Naive B cell (primary cell): ENCODE measurements around the gene PDCL3. TPM values are rescaled to one million over a fixed set of nuclear protein-coding genes. Genes with fewer than 3 reads are reported as not detected.

ENCODE experiments used
- ATAC-seq, 2 donors: fragments of 150-1000 bp; cut with Tn5 transposase; 2 replicates each; pipeline ENCODE4 v1.10.0; 2021; ENCODE audit warnings: low read depth in 2 of 2, mild to moderate bottlenecking in 2 of 2, moderate library complexity in 2 of 2
- DNase-seq: peaks from one replicate; pipeline ENCODE4 v3.0.0; 2022
- H3K27ac Mint-ChIP-seq, 6 donors: one replicate each; pipeline ENCODE4 v1.8.0; 2020 to 2022; ENCODE audit warnings: mild to moderate bottlenecking in 6 of 6, mixed read lengths in 6 of 6, moderate library complexity in 5 of 6, inconsistent platforms in 2 of 6
- H3K27me3 Mint-ChIP-seq, 3 donors: one replicate each; pipeline ENCODE4 v1.8.0; 2021 to 2022; ENCODE audit warnings: mixed read lengths in 3 of 3, mild to moderate bottlenecking in 1 of 3
- H3K36me3 Mint-ChIP-seq, 2 donors: one replicate each; pipeline ENCODE4 v1.8.0; 2020 to 2022; ENCODE audit warnings: mixed read lengths in 2 of 2, inconsistent platforms in 1 of 2, mild to moderate bottlenecking in 1 of 2
- H3K4me1 Mint-ChIP-seq, 3 donors: one replicate each; pipeline ENCODE4 v1.8.0; 2020 to 2022; ENCODE audit warnings: mixed read lengths in 3 of 3, inconsistent platforms in 1 of 3, mild to moderate bottlenecking in 1 of 3, moderate library complexity in 1 of 3
- H3K4me3 Mint-ChIP-seq, 8 donors: one replicate each; pipeline ENCODE4 v1.8.0; 2020 to 2022; ENCODE audit warnings: mild to moderate bottlenecking in 8 of 8, mixed read lengths in 8 of 8, moderate library complexity in 8 of 8, inconsistent platforms in 2 of 8
- H3K9me3 Mint-ChIP-seq, 7 donors: one replicate each; pipeline ENCODE4 v1.8.0; 2020 to 2022; ENCODE audit warnings: mixed read lengths in 7 of 7, mild to moderate bottlenecking in 5 of 7, inconsistent platforms in 2 of 7, moderate library complexity in 1 of 7
- polyA plus RNA-seq, 6 donors: library from polyadenylated mRNA; unstranded; fragments of 300-500 nt; fragmentation: Illumina TruSeq; gene quantifications; one replicate each; pipeline ENCODE4 v1.2.3, GENCODE V29; 2021; ENCODE audit warnings: low read depth in 6 of 6

PDCL3 gene
- 10 to 100 TPM; 32.7 to 45.4 (median 39.9) TPM for polyA plus RNA-seq

DNA sequence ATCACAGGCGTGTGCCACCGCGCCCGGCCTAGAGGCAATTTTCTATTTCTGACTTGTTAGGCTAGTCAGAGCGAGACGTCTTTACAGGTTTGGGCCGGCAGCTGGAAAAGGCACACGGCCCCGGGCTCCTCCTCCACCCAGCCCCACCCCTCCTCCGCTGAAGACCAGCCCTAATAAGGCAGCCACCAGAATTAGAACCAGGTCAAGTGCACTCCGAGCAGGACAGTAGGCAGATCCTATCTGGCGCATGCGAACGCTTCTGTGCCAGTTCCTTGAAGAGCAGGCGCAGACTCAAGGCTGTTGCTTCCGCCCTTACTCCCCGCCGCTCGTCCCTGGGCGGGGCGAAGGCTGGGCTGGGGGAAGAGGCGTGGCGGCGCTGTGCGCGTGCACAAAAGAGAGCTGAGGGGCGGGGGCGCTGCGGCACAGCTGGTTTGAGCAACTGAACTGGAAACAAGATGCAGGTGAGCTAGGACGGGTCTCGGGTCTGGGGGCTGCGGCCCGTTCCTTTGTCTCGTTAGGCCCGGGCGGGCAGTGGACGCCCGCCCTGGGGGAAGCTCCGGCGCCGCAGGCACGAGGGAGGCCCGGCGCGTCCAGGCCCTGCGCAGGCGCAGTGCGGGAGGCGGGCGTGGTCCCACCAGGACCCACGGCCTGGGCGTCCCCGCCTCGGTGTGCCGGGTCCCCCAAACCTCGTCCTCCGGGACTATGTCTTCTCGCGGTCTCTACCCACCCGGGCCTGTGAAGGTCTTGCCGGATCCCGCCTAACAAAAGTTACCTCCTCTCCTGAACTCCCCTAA, at the start of gene PDCL3:
Gene PDCL3, plus strand, starts transcription at position 381 of the 794 bp plus-strand sequence. Its CDS starts 75 bp downstream, at position 456.
- ATAC-seq: peak; percentile 83 to 85
- peak within 1 kb of the TSS; percentile 92 to 98 (median 97) for H3K27ac Mint-ChIP-seq
- H3K36me3 Mint-ChIP-seq: peaks cover 6 to 10% of the 10 kb centered on the region in 2 donors
- peaks cover 8 to 27% (median 17%) of the 10 kb centered on the region in 3 donors for H3K4me1 Mint-ChIP-seq
- no peaks in the 10 kb centered on the region for H3K9me3 Mint-ChIP-seq
- peak; percentile 98 for DNase-seq
- peak within 1 kb of the TSS; percentile 89 to 99 (median 98) for H3K4me3 Mint-ChIP-seq
- H3K27me3 Mint-ChIP-seq: no peaks in the 10 kb centered on the region

DNA sequence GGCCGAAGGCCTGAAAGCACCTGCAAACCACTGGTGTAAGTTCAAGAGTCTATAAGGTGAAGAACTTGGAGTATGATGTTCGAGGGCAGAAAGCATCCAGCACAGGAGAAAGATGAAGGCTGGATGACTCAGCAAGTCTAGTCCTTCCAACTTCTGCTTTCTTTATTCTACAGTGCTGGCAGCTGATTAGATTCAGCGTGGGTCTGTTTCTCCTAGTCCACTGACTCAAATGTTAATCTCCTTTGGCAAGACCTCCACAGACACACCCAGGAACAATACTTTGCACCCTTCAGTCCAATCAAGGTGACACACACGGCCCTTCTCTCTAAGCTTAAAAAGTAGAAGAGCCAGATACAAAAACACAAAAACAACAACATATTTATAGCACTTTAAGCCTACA, 49.1 kb upstream of the PDCL3 start:
- H3K27ac Mint-ChIP-seq: peak overlapping the region in 1 of 6 donors; percentile 39
- H3K27me3 Mint-ChIP-seq: peaks cover 5 to 17% (median 12%) of the 10 kb centered on the region in 3 donors
- ATAC-seq: peak in 1 of 2 donors; percentile 57
- H3K9me3 Mint-ChIP-seq: peaks cover 0 to 3% (median 2%) of the 10 kb centered on the region in 7 donors
- peaks cover 0 to 10% (median 3%) of the 10 kb centered on the region in 3 donors for H3K4me1 Mint-ChIP-seq
- no peaks in the 10 kb centered on the region for H3K36me3 Mint-ChIP-seq
- DNase-seq: no peak
- H3K4me3 Mint-ChIP-seq: no peak overlapping the region

DNA sequence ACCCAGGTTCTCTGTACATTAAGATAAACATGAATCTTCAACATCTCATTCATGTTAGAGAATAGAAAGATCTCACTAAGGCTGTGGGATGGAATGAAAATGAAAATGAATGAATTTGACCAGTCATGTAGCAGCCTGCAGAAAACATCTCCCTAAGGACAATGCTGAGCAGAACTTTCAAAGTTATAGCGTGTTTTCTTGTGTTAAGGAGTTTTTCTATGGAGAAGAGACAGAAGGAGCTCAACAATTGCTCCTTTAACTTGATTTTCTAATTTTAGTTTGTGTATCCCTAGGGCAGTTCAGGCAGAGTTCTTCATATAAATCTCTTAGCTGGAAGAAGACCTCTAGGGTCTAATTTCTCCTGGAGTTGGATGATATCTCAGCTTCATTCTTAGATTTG, 45.2 kb upstream of the PDCL3 start:
- no peak for DNase-seq
- Mint-ChIP-seq H3K4me1 (peaks cover 0 to 10% (median 3%) of the 10 kb centered on the region in 3 donors), H3K4me3 (no peak overlapping the region), H3K27ac (no peak overlapping the region), H3K36me3 (no peaks in the 10 kb centered on the region), H3K27me3 (peaks cover 12 to 22% (median 20%) of the 10 kb centered on the region in 3 donors), H3K9me3 (peaks cover 0 to 3% (median 0%) of the 10 kb centered on the region in 7 donors)
- ATAC-seq: no peak

DNA sequence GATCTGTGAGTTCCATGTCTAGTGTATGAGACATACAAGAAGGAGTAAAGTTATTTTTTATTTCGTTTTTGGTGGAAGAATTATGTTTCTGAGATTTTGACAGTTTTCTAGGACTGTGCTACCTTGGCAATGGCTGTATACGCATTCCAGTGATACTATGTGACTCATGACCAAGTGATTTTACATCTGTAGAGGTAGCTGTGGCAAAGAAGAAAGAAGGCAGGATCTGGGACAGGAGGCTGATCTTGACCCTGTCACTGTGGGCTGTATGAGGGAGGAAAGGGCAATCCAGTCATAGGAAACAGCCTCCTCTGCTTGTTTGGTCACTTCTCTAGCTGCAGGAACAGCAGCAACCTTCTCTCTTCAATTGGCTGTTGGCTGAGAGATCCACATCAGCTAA, 44.0 kb upstream of the PDCL3 start:
- peak overlapping the region in 2 of 6 donors; percentile 7 to 67 for H3K27ac Mint-ChIP-seq
- DNase-seq (no peak), ATAC-seq (no peak)
- H3K27me3 Mint-ChIP-seq: peaks cover 22 to 26% (median 22%) of the 10 kb centered on the region in 3 donors
- peaks cover 0 to 3% (median 3%) of the 10 kb centered on the region in 7 donors for H3K9me3 Mint-ChIP-seq
- H3K4me1 Mint-ChIP-seq: peaks cover 0 to 2% (median 0%) of the 10 kb centered on the region in 3 donors
- H3K36me3 Mint-ChIP-seq: no peaks in the 10 kb centered on the region
- no peak overlapping the region for H3K4me3 Mint-ChIP-seq

DNA sequence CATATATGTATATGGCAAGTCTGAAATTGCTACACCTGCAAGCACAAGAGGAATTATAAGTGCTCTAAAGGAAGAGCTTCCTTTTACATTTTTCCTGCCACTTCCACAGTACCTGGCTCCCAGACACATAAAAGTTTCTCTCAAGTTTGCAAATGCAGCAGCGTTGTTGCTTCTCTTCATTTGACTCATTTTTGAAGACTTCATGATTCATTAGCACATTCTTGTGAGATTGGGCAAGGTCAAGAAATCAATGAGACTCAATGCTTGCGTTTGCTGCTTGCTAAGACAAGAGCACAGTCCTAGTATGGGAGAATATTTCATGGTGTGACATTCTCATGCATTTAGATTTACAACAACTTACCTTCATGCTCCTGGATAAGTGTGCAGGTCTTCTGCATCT, 42.6 kb upstream of the PDCL3 start:
- Mint-ChIP-seq H3K4me3 (no peak overlapping the region), H3K27ac (no peak overlapping the region), H3K36me3 (no peaks in the 10 kb centered on the region), H3K27me3 (peaks cover 22 to 31% (median 24%) of the 10 kb centered on the region in 3 donors), H3K9me3 (peaks cover 0 to 3% (median 3%) of the 10 kb centered on the region in 7 donors), H3K4me1 (no peaks in the 10 kb centered on the region)
- no peak for DNase-seq
- ATAC-seq: no peak

DNA sequence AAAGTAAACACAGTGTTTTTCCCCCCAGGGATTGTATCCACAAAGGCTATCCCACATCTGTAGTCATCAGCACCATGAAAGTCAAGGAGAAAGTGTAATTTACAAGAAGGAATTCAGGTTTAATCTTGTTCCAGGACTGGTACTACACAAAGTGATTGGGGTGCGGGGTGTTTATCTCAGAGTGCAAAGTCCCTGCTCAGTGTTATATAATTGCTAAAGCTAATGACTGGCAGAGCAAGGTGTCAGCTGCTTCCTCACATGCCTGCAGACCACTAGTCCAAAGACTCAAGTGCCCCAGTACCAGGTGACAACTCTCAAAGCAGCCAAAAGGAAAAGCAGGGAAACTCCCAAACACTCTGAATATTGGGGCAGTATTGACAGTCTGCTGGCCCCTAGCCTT, 40.4 kb upstream of the PDCL3 start:
- ATAC-seq (no peak), DNase-seq (no peak)
- H3K36me3 Mint-ChIP-seq: no peaks in the 10 kb centered on the region
- H3K27ac Mint-ChIP-seq: no peak overlapping the region
- H3K4me3 Mint-ChIP-seq: no peak overlapping the region
- peaks cover 19 to 36% (median 25%) of the 10 kb centered on the region in 3 donors for H3K27me3 Mint-ChIP-seq
- no peaks in the 10 kb centered on the region for H3K4me1 Mint-ChIP-seq
- H3K9me3 Mint-ChIP-seq: peaks cover 0 to 3% (median 3%) of the 10 kb centered on the region in 7 donors

DNA sequence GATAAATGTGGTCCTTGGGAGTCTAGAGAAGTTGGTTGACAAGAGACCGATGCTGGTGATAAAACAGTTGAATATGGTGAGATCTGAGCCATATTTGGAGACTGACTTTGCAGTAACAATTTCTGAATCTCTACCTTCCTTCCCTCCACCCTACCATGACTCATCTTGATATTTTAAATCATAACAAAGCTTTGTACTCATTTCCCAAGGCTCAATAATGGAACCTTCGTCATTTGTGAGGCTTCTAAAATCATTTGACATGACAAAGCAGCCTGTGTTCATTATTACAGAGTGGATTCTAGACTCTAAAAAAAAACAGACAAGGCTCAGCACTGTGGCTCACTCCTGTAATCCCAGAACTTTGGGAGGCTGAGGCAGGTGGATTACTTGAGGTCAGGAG, 38.5 kb upstream of the PDCL3 start:
- no peaks in the 10 kb centered on the region for H3K4me1 Mint-ChIP-seq
- no peak for ATAC-seq
- peaks cover 0 to 3% (median 3%) of the 10 kb centered on the region in 7 donors for H3K9me3 Mint-ChIP-seq
- H3K4me3 Mint-ChIP-seq: no peak overlapping the region
- H3K27ac Mint-ChIP-seq: no peak overlapping the region
- no peaks in the 10 kb centered on the region for H3K36me3 Mint-ChIP-seq
- DNase-seq: no peak
- H3K27me3 Mint-ChIP-seq: peaks cover 10 to 31% (median 29%) of the 10 kb centered on the region in 3 donors

DNA sequence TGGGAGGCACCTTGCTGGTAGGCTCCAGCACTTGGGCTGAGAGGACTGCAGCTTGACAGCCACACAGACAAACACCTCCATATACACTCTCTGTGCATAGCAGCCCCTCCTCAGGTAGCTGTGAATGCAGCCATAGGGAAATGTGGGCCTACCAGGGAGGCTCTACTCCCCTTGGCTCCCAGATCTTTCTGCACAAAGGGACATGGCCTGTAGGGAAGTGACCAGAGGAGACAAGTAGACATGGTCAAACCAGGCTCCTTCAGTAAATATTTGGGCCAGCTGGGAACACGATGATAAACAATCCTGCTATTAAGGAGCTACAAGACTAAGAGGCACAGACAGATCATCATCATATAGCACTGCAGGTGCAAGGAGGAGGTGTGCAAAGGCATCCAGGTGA, 35.9 kb upstream of the PDCL3 start:
- Mint-ChIP-seq H3K27ac (no peak overlapping the region), H3K4me1 (no peaks in the 10 kb centered on the region), H3K9me3 (peaks cover 0 to 3% (median 0%) of the 10 kb centered on the region in 7 donors), H3K27me3 (peaks cover 16 to 35% (median 31%) of the 10 kb centered on the region in 3 donors), H3K36me3 (no peaks in the 10 kb centered on the region), H3K4me3 (no peak overlapping the region)
- ATAC-seq (no peak), DNase-seq (no peak)

DNA sequence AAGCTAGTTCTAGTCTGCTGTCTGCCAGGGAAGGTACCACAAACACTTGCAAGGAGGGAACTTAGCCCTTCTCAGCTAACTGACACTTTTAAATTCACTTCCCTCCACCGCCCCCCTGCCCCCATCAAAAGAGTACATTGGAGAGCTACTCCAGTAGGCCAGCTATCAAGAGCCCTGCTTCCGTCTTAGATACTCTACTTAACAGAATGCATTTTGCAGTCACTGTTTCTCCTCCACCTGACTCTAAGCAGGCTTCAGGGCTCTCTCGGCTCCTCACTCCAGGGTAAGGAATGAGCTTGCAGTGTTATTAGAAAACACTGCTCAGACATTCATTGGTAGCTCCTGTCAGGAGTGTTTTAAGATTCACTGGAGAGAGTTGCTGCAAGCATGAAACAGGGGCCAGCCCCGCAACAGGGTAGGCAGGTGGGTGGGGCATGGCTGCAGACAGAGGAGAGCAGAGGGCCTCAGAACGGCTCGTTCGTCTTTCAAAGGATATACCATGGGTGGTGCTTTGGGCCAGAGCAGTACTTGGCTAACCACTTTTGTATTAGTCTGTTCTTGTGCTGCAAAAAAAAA, 35.3 kb upstream of the PDCL3 start:
- Mint-ChIP-seq H3K27ac (peak overlapping the region in 1 of 6 donors; percentile 22), H3K4me1 (no peaks in the 10 kb centered on the region), H3K9me3 (peaks cover 0 to 3% (median 0%) of the 10 kb centered on the region in 7 donors), H3K36me3 (no peaks in the 10 kb centered on the region), H3K4me3 (no peak overlapping the region), H3K27me3 (peaks cover 16 to 35% (median 26%) of the 10 kb centered on the region in 3 donors)
- ATAC-seq: no peak
- no peak for DNase-seq

DNA sequence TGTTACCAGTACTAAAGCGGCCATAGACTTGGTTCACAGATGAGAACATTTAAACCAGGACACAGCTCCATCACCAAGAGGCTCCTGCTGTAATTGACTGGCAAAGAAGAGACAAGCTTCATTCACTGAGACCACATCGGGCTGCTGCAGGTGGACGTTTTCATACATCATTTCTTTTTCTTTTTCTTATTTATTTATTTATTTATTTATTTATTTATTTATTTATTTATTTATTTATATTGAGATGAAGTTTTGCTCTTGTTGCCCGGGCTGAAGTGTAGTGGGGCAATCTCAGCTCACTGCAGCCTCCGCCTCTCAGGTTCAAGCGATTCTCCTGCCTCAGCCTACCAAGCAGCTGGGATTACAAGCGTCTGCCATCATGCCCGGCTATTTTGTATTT, 33.6 kb upstream of the PDCL3 start:
- no peaks in the 10 kb centered on the region for H3K4me1 Mint-ChIP-seq
- peaks cover 27 to 30% (median 27%) of the 10 kb centered on the region in 3 donors for H3K27me3 Mint-ChIP-seq
- ATAC-seq: no peak
- no peak overlapping the region for H3K27ac Mint-ChIP-seq
- no peaks in the 10 kb centered on the region for H3K36me3 Mint-ChIP-seq
- peaks cover 0 to 7% (median 0%) of the 10 kb centered on the region in 7 donors for H3K9me3 Mint-ChIP-seq
- no peak for DNase-seq
- no peak overlapping the region for H3K4me3 Mint-ChIP-seq

DNA sequence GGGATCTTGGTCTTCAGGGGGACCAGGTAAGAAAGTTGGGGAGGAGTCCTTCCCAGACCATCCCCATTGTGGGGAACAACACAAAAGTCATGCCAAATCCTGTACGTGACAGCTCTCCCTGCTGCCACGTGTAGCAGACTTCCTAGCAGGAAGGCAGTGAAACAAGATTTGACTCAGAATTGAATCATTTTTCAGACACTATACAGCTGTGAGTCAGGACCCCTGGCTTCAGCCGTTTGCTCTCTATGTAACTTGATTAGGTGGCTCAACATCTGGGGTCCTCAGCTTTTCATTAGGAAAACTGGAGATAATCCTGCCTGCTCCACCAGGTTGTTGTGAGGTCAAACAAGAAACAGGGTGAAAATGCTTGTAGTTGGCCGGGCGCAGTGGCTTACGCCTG, 32.9 kb upstream of the PDCL3 start:
- Mint-ChIP-seq H3K4me1 (no peaks in the 10 kb centered on the region), H3K36me3 (no peaks in the 10 kb centered on the region), H3K9me3 (peaks cover 0 to 7% (median 0%) of the 10 kb centered on the region in 7 donors), H3K27me3 (peaks cover 23 to 30% (median 27%) of the 10 kb centered on the region in 3 donors), H3K27ac (no peak overlapping the region), H3K4me3 (no peak overlapping the region)
- DNase-seq (no peak), ATAC-seq (no peak)

DNA sequence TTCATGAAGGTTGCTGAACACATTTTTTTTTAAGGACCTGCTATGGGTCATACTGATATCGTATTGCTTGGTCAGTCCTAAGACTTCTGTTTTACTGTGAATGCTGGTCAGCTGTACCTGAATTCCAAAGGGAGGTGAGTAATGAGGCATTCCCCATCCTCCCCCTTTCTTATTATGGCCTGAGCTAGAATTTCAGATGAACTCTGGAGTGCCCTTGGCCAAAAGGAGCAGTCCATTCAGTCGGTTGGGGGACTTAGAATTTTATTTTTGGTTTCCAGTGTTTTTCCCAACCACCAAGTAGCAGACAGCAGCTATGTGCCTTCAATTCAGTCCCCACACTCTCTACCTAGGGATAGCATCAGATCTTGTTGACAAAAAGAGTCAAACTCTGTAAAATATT, 26.9 kb upstream of the PDCL3 start:
- no peak for ATAC-seq

DNA sequence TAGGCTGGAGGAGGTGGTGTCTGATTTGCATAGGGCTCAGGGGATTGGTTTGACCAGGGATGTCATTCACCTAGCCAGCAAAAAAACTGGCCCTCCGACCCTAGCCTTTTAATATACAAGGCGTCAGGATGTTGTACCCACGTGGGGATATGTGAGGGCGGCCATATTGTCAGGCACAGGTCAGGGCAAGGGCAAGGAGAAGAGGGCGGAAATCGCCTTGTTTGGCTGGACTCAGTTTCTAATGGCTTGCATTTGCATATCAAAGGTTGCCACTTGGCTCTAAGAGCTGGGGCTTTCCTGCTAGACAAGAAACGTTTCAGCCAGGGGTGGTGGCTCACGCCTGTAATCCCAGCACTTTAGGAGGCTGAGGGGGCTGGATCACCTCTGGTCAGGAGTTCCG, 24.9 kb upstream of the PDCL3 start:
- Mint-ChIP-seq H3K36me3 (no peaks in the 10 kb centered on the region), H3K27me3 (peaks cover 8 to 22% (median 16%) of the 10 kb centered on the region in 3 donors), H3K4me1 (no peaks in the 10 kb centered on the region), H3K4me3 (no peak overlapping the region), H3K27ac (peak overlapping the region in 1 of 6 donors; percentile 69), H3K9me3 (peaks cover 0 to 7% (median 0%) of the 10 kb centered on the region in 7 donors)
- DNase-seq (no peak), ATAC-seq (no peak)

More for the DNA sequence above, 26.9 kb upstream of the PDCL3 start:
- peaks cover 0 to 7% (median 0%) of the 10 kb centered on the region in 7 donors for H3K9me3 Mint-ChIP-seq
- H3K27me3 Mint-ChIP-seq: peaks cover 9 to 19% (median 19%) of the 10 kb centered on the region in 3 donors
- H3K4me1 Mint-ChIP-seq: no peaks in the 10 kb centered on the region
- no peak overlapping the region for H3K4me3 Mint-ChIP-seq
- DNase-seq: no peak
- no peak overlapping the region for H3K27ac Mint-ChIP-seq
- H3K36me3 Mint-ChIP-seq: no peaks in the 10 kb centered on the region

DNA sequence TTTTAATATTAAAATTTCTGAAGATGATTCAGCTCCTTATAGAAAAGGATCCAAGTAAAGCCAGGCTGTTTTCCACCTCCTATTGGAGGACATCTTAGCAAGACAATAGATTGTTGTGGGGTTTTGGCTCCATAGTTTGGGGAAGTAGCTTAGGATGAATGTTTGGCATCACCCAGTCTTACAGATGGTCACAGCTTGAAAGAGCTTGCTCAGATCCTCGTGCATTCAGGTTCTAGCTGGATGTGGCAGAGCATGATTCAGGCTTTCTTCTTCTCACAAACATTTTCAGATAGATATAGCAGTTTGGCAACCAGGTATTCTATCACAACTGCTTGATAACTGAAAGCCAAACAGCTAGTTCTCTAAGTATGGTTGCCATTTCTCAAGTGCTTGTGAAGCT, 23.6 kb upstream of the PDCL3 start:
- Mint-ChIP-seq H3K27me3 (peaks cover 8 to 19% (median 18%) of the 10 kb centered on the region in 3 donors), H3K4me3 (no peak overlapping the region), H3K27ac (no peak overlapping the region), H3K36me3 (no peaks in the 10 kb centered on the region), H3K4me1 (no peaks in the 10 kb centered on the region), H3K9me3 (no peaks in the 10 kb centered on the region)
- DNase-seq (no peak), ATAC-seq (no peak)
